NT2/D1 (cell line): ENCODE measurements around the gene ZFX.

Experiments
- DNase-seq: peaks from one replicate; pipeline ENCODE4 v3.0.0-alpha.2; 2011; ENCODE audit warnings: low read depth, low spot score
- H3K27me3 ChIP-seq: 2 replicates; pipeline ENCODE4 v1.6.0; 2011; ENCODE audit warnings: mild to moderate bottlenecking; ENCODE audit not compliant: insufficient read length, insufficient read depth
- H3K36me3 ChIP-seq: 2 replicates; pipeline ENCODE4 v1.6.1; 2011; ENCODE audit warnings: mild to moderate bottlenecking, low read length, mixed read lengths; ENCODE audit not compliant: insufficient read depth, insufficient read length
- H3K4me1 ChIP-seq: 2 replicates; pipeline ENCODE4 v1.5.1; 2011; ENCODE audit not compliant: insufficient read depth, insufficient read length
- H3K4me3 ChIP-seq: 2 replicates; pipeline ENCODE4 v1.5.1; 2011; ENCODE audit warnings: low read depth; ENCODE audit not compliant: insufficient read length
- H3K9ac ChIP-seq: 2 replicates; pipeline ENCODE4 v1.6.0; 2011; ENCODE audit warnings: low read depth; ENCODE audit not compliant: insufficient read length
- H3K9me3 ChIP-seq: 2 replicates; pipeline ENCODE4 v1.5.1; 2011; ENCODE audit warnings: mild to moderate bottlenecking, low read length; ENCODE audit not compliant: insufficient read depth
- SUZ12 ChIP-seq: IDR thresholded peaks from 2 replicates; pipeline ENCODE4 v1.6.1; 2011; ENCODE audit not compliant: insufficient read length, insufficient read depth; ENCODE audit errors: extremely low read depth
- YY1 ChIP-seq: IDR thresholded peaks from 2 replicates; pipeline ENCODE4 v1.6.1; 2011; ENCODE audit not compliant: insufficient read length, insufficient read depth
- ZNF274 ChIP-seq: IDR thresholded peaks from 2 replicates; pipeline ENCODE4 v1.6.1; 2011; ENCODE audit warnings: mild to moderate bottlenecking, low read depth, low read length

The ZFX gene

GRCh38 chrX:24167719-24168472 is 18.4 kb downstream of the ZFX start:
- peaks cover 11% of the 10 kb centered on the region for H3K36me3 ChIP-seq
- H3K4me1 ChIP-seq: peaks cover 2% of the 10 kb centered on the region
- H3K9me3 ChIP-seq: no peaks in the 10 kb centered on the region
- H3K4me3 ChIP-seq: no peak overlapping the region
- TF ChIP-seq SUZ12 (no peak), YY1 (no peak), ZNF274 (no peak)
- H3K9ac ChIP-seq: no peak overlapping the region
- H3K27me3 ChIP-seq: no peaks in the 10 kb centered on the region
- DNase-seq: no peak

- no peak for DNase-seq
- Histone ChIP-seq H3K9me3 (no peaks in the 10 kb centered on the region), H3K9ac (no peak overlapping the region), H3K4me1 (peaks cover 2% of the 10 kb centered on the region), H3K27me3 (no peaks in the 10 kb centered on the region), H3K4me3 (no peak overlapping the region), H3K36me3 (peaks cover 20% of the 10 kb centered on the region)
- no peak for TF ChIP-seq SUZ12
- no peak for TF ChIP-seq ZNF274
- no peak for TF ChIP-seq YY1
These were observed 19.3 kb downstream of the ZFX start for GRCh38 chrX:24168807-24169206.

GRCh38 chrX:24169211-24169610 is 19.7 kb downstream of the ZFX start:
- no peak overlapping the region for H3K9ac ChIP-seq
- peaks cover 21% of the 10 kb centered on the region for H3K36me3 ChIP-seq
- H3K9me3 ChIP-seq: no peaks in the 10 kb centered on the region
- H3K4me1 ChIP-seq: peaks cover 2% of the 10 kb centered on the region
- no peak for DNase-seq
- no peaks in the 10 kb centered on the region for H3K27me3 ChIP-seq
- TF ChIP-seq YY1 (no peak), SUZ12 (no peak)
- no peak overlapping the region for H3K4me3 ChIP-seq

- Histone ChIP-seq H3K27me3 (no peaks in the 10 kb centered on the region), H3K9ac (no peak overlapping the region), H3K4me1 (peaks cover 2% of the 10 kb centered on the region), H3K36me3 (peaks cover 35% of the 10 kb centered on the region), H3K4me3 (no peak overlapping the region), H3K9me3 (no peaks in the 10 kb centered on the region)
- TF ChIP-seq YY1: no peak
- no peak for TF ChIP-seq ZNF274
- no peak for TF ChIP-seq SUZ12
- no peak for DNase-seq
These were observed 23.8 kb downstream of the ZFX start for GRCh38 chrX:24173115-24173847.

GRCh38 chrX:24175276-24175675 is 25.7 kb downstream of the ZFX start:
- H3K4me3 ChIP-seq: no peak overlapping the region
- no peaks in the 10 kb centered on the region for H3K4me1 ChIP-seq
- no peaks in the 10 kb centered on the region for H3K27me3 ChIP-seq
- DNase-seq: no peak
- peaks cover 50% of the 10 kb centered on the region for H3K36me3 ChIP-seq
- no peak overlapping the region for H3K9ac ChIP-seq
- TF ChIP-seq YY1: no peak
- no peak for TF ChIP-seq SUZ12
- TF ChIP-seq ZNF274: no peak
- H3K9me3 ChIP-seq: no peaks in the 10 kb centered on the region

GRCh38 chrX:24178441-24178840 is 28.9 kb downstream of the ZFX start:
- Histone ChIP-seq H3K36me3 (peaks cover 52% of the 10 kb centered on the region), H3K9ac (no peak overlapping the region)

GRCh38 chrX:24184018-24184417 is 34.5 kb downstream of the ZFX start:
- Histone ChIP-seq H3K9ac (no peak overlapping the region), H3K9me3 (no peaks in the 10 kb centered on the region), H3K36me3 (peaks cover 42% of the 10 kb centered on the region), H3K27me3 (no peaks in the 10 kb centered on the region), H3K4me3 (no peak overlapping the region), H3K4me1 (no peaks in the 10 kb centered on the region)
- TF ChIP-seq ZNF274: no peak
- no peak for TF ChIP-seq YY1
- no peak for TF ChIP-seq SUZ12
- no peak for DNase-seq

More at GRCh38 chrX:24178441-24178840, 28.9 kb downstream of the ZFX start:
- H3K4me3 ChIP-seq: no peak overlapping the region
- no peaks in the 10 kb centered on the region for H3K27me3 ChIP-seq
- TF ChIP-seq ZNF274 (no peak), YY1 (no peak), SUZ12 (no peak)
- no peaks in the 10 kb centered on the region for H3K4me1 ChIP-seq
- H3K9me3 ChIP-seq: no peaks in the 10 kb centered on the region
- DNase-seq: no peak
